ENCODE results near the gene NR1D1. TPM values are rescaled to one million over a fixed set of nuclear protein-coding genes. Genes with fewer than 3 reads are reported as not detected.

NR1D1 gene
- total and polyA plus RNA-seq, 2 of the 8 experiments (the other 6 are each of a cell fraction or from before 2014, with no cell fraction given) = 1.5 to 4.6 TPM

DNA sequence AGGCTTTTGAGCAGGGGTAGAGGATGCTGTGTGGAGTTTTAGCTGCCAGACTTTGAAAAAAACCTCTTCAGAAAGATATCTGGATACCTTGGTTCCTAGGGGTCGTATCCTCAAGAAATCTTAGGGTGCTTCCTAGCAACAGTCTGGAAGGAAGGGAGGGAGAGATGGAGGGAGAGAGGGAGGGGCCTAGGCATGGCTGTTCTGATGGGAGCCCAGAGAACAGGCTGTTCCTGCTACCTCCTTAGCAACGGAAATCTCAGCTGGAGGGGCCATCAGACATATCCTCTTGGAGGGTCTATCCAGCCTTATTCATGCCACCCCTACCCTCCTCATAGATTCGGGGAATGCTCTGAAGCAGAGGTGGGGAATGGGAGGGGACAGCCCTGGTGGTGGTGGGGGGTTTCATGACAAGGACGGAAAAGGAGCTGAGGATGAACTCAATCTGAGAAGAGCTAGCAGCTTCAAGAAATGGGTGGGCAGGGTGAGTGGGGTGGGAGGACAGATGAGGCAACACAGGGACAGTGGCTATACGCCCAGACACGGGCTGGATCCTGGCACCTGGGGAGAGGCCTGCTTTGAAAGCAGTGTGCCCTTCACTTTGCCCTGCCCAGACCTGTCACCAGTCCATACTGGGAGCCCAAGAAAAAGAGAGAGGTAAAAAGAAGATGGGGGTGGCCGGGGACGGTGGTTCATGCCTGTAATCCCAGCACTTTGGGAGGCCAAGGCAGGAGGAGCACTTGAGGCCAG lies 40.5 kb downstream of the NR1D1 start:
- no peak overlapping the region for H3K9ac ChIP-seq (replicated peaks in 1 of 4; ENCODE audit: extremely low read depth in 1 of 4, low read depth in 3 of 4, low read length in 3 of 4)
- CTCF ChIA-PET (ENCODE audit: partially characterized antibody) = interaction anchor here (0.6 to 38.4 kb wide), 9 partner anchors 17 to 110 kb away, joined by 3 to 876 read pairs (median 5); partner anchors contain the start of gene CSF3
- H2AK5ac ChIP-seq (ENCODE audit: low read depth, low read length) = no peak overlapping the region
- TF ChIP-seq KDM1A (IDR thresholded peaks at IDR 0.05; ENCODE audit: borderline replicate concordance, low read length) = no peak
- TF ChIP-seq RBBP5 (IDR thresholded peaks at IDR 0.05; ENCODE audit: borderline replicate concordance, low read depth, low read length) = no peak
- TF ChIP-seq, protein P1, sequence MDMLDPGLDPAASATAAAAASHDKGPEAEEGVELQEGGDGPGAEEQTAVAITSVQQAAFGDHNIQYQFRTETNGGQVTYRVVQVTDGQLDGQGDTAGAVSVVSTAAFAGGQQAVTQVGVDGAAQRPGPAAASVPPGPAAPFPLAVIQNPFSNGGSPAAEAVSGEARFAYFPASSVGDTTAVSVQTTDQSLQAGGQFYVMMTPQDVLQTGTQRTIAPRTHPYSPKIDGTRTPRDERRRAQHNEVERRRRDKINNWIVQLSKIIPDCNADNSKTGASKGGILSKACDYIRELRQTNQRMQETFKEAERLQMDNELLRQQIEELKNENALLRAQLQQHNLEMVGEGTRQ (IDR thresholded peaks at IDR 0.05; ENCODE audit: low read length) = no peak
- no peak for TF ChIP-seq KDM5A (IDR thresholded peaks at IDR 0.05; ENCODE audit: low read length)
- no peak for TF ChIP-seq KDM4A (IDR thresholded peaks at IDR 0.05; ENCODE audit: low read depth, low read length, severe bottlenecking)
- TF ChIP-seq TEAD4 (IDR thresholded peaks at IDR 0.05; ENCODE audit: low read depth, low read length) = no peak
- TF ChIP-seq POU5F1 (IDR thresholded peaks at IDR 0.05; ENCODE audit: low read depth, low read length) = no peak
- TF ChIP-seq EP300 (IDR thresholded peaks at IDR 0.05; ENCODE audit: borderline replicate concordance in 1 of 2, low read depth in 2 of 2, low read length in 2 of 2) = no peak
- TF ChIP-seq SP2 (IDR thresholded peaks at IDR 0.05; ENCODE audit: low read length) = no peak
- TF ChIP-seq SIRT6 (IDR thresholded peaks at IDR 0.05; ENCODE audit: low read length) = no peak
- TF ChIP-seq EZH2 (IDR thresholded peaks at IDR 0.05; ENCODE audit: low read depth, low read length, severe bottlenecking) = no peak

More for the DNA sequence above, 40.5 kb downstream of the NR1D1 start:
- no peak overlapping the region for H4K8ac ChIP-seq (ENCODE audit: extremely low read depth, insufficient read depth, low read length)
- no peak overlapping the region for H4K5ac ChIP-seq (ENCODE audit: insufficient read length, low read depth, low read length)
- peak overlapping the region; percentile 39; the same call in 1 of the 2 replicates for H2BK5ac ChIP-seq (ENCODE audit: low read depth, low read length)
- no peak overlapping the region; a peak in 1 of 4 replicates for H3K4me2 ChIP-seq (ENCODE audit: insufficient read depth in 1 of 2, low read depth in 2 of 2, low read length in 2 of 2)
- H3K36me3 ChIP-seq (ENCODE audit: control insufficient read depth in 2 of 4, insufficient read depth in 4 of 4, low read length in 3 of 4) = no peaks in the 10 kb centered on the region
- no peak overlapping the region for H3K18ac ChIP-seq (ENCODE audit: extremely low read depth, low read length)
- no peaks in the 10 kb centered on the region for H3K9me3 ChIP-seq (ENCODE audit: insufficient read depth in 2 of 2, low read depth in 1 of 2, low read length in 1 of 2)
- H2BK12ac ChIP-seq (ENCODE audit: low read depth, low read length) = peak overlapping the region; percentile 75; the same call in 1 of the 2 replicates
- FAIRE-seq (no peak), DNase-seq (ENCODE audit: low read depth in 1 of 2, low spot score in 2 of 2) (no peak)
- 75% methylated on average over 8 of the region's 8 CpGs; no CpG with 5 or more reads in 1 of the 2 experiments for WGBS, 2 experiments (ENCODE audit: extremely low coverage in 1 of 2, insufficient coverage in 1 of 2, insufficient read length in 1 of 2, insufficient replicate concordance in 2 of 2, low coverage in 1 of 2, low lambda C conversion rate in 2 of 2, missing lambda C conversion rate in 1 of 2)
- peaks cover 0 to 14% (median 10%) of the 10 kb centered on the region in 4 experiments; a peak in 6 of 7 replicates for H3K27me3 ChIP-seq (replicated peaks in 1 of 4; ENCODE audit: control insufficient read depth in 3 of 4, extremely low read depth in 1 of 4, insufficient read depth in 3 of 4, low read length in 3 of 4)
- no peak overlapping the region for H3K27ac ChIP-seq (ENCODE audit: low read depth, low read length)
- no peaks in the 10 kb centered on the region for H3K79me2 ChIP-seq (ENCODE audit: control insufficient read depth in 1 of 2, insufficient read depth in 2 of 2, low read length in 2 of 2)
- H2AFZ ChIP-seq (ENCODE audit: low read length) = no peak overlapping the region
- POLR2A ChIA-PET (ENCODE audit: partially characterized antibody) = interaction anchor here (1.3 to 1.4 kb wide), 5 partner anchors 9 to 41 kb away, joined by 3 to 4 read pairs (median 3); no protein-coding TSS in a partner anchor
- H3K56ac ChIP-seq (replicated peaks; ENCODE audit: insufficient read length, low read depth, low read length) = no peak overlapping the region
- peaks cover 17 to 33% (median 23%) of the 10 kb centered on the region in 4 experiments for H3K4me1 ChIP-seq (replicated peaks in 1 of 4; ENCODE audit: control insufficient read depth in 3 of 4, insufficient read depth in 4 of 4, low read length in 3 of 4)
- H2BK120ac ChIP-seq (replicated peaks; ENCODE audit: low read depth, low read length) = no peak overlapping the region
- no peak overlapping the region for H3K14ac ChIP-seq (ENCODE audit: insufficient read length)
- H3K79me1 ChIP-seq (ENCODE audit: low read depth, low read length) = no peaks in the 10 kb centered on the region
- H4K91ac ChIP-seq (replicated peaks; ENCODE audit: insufficient read length, low read length) = no peak overlapping the region
- peaks cover 6% of the 10 kb centered on the region; the same call in 1 of the 2 replicates for H3K23me2 ChIP-seq (ENCODE audit: low read depth, low read length)
- no peak overlapping the region for H3K4ac ChIP-seq (replicated peaks; ENCODE audit: insufficient read length, low read depth, low read length)
- H3K23ac ChIP-seq (ENCODE audit: insufficient read length) = no peak overlapping the region
- H4K20me1 ChIP-seq (replicated peaks in 1 of 2; ENCODE audit: control insufficient read depth in 1 of 2, insufficient read depth in 2 of 2, low read length in 2 of 2) = peaks cover 0 to 9% of the 10 kb centered on the region in 2 experiments
- no peak overlapping the region for H2BK15ac ChIP-seq (ENCODE audit: low read length)
- no peak overlapping the region for H3K4me3 ChIP-seq (ENCODE audit: extremely low read depth in 1 of 4, insufficient read depth in 2 of 4, low read depth in 3 of 4, low read length in 4 of 4)
- H2BK20ac ChIP-seq (ENCODE audit: low read length) = no peak overlapping the region

All from H1 (cell line).